GM19025 (cell line): Measurements from ENCODE around the gene SPATA45.

ENCODE experiments used
- ATAC-seq: cut with Tn5 transposase; IDR thresholded peaks from one replicate; pipeline ENCODE4 v1.9.1; 2021; ENCODE audit warnings: mild to moderate bottlenecking, low read depth, moderate library complexity; ENCODE audit not compliant: unreplicated experiment

The SPATA45 gene

DNA sequence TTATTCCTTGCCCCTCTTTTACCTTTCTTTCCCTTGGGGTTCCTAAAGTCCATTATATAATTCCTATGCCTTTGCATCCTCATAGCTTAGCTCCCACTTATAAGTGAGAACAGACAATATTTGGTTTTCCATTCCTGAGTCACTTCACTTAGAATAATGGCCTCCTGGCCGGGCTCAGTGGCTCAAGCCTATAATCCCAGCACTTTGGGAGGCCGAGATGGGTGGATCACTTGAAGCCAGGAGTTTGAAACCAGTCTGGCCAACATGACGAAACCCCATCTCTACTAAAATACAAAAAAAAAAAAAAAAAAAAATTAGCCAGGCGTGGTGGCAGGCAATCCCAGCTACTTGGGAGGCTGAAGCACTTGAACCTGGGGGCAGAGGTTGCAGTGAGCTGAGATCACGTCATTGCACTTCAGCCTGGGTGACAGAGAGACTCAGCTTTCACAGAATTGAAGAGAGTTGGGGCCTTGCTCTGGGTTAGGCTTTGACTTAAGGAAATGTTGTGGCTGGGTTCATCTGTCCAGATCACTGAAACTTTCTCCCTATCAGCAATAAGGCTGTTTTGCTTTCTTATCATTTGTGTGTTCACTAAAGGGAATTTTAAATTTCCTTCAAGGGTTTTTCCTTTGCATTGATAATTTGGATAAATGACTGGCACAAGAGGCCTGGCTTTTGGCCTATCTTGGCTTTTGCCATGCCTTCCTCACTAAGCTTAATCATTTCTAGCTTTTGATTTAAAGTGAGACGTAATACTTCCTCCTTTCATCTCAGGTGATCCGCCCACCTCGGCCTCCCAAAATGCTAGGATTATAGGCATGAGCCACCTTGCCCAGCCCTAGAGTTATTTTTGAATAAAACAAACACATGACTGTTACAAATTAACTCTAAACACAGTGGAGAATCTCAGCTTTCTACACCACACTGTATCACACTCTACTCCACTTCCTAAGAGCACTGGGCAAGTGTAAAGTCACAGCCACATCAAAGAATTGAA is 13.9 kb downstream of the SPATA45 start:
- ATAC-seq, result peak; percentile 84

GRCh38 chr1:212828395-212828794 is 19.1 kb downstream of the SPATA45 start:
- no peak for ATAC-seq

- no peak for ATAC-seq
These were observed 19.6 kb downstream of the SPATA45 start for GRCh38 chr1:212827831-212828278.

- ATAC-seq, result no peak
These were observed 20.2 kb downstream of the SPATA45 start for GRCh38 chr1:212827171-212827776.

DNA sequence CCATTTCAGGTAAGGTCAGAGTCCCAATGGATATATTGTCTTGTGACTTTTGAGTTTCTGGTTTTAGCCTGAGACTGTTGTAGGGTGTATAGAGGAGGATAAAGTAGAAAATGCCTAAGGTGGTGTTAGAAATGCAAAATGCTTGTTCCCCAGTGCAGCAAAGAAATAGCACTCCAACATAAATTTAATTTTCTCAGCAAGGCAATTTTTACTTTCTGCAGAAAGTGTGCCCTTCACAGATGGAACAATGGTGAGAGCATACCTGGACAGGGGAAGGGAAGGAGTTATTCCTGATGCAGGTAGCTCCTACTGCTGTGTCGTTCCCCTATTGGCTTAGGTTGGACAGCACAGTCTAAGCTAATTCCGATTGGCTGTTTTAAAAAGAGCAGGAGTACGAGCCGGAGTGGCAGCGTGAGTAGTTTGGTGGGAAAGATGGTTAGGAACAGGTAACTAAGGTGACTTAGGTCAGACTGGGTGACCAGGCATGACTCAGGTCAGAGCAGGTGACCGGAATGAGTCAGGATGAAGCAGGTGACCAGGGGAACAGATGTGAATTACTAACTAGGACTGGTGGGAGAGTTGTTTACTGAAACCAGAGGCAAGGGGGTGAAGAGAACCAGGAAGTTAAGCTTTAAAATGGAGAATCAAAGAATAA is 21.5 kb downstream of the SPATA45 start:
- ATAC-seq, result no peak

GRCh38 chr1:212824201-212824600 is 23.2 kb downstream of the SPATA45 start:
- ATAC-seq, result no peak

GRCh38 chr1:212822956-212823355 is 24.5 kb downstream of the SPATA45 start:
- no peak for ATAC-seq

- no peak for ATAC-seq
These were observed 26.5 kb downstream of the SPATA45 start for GRCh38 chr1:212820969-212821368.

DNA sequence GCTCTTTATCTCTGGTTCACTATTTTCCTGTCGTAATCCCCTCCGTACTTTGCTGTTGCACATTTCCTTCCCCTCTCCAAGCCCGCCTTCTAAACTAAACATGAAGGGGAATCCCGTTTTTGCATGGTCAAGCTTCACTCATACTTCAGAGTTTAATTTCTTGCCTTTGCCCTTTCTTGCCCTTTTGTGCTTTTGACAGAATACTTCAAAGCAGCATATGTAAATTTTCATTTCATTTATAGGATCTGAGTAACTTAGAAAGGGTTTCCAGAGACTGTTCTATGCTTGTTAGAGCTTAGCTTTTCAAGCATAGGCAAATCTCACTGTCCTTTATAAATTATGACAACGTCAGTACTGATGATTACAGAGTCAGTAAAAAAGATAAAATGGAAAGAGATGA is 27.7 kb downstream of the SPATA45 start:
- peak; percentile 73 for ATAC-seq

DNA sequence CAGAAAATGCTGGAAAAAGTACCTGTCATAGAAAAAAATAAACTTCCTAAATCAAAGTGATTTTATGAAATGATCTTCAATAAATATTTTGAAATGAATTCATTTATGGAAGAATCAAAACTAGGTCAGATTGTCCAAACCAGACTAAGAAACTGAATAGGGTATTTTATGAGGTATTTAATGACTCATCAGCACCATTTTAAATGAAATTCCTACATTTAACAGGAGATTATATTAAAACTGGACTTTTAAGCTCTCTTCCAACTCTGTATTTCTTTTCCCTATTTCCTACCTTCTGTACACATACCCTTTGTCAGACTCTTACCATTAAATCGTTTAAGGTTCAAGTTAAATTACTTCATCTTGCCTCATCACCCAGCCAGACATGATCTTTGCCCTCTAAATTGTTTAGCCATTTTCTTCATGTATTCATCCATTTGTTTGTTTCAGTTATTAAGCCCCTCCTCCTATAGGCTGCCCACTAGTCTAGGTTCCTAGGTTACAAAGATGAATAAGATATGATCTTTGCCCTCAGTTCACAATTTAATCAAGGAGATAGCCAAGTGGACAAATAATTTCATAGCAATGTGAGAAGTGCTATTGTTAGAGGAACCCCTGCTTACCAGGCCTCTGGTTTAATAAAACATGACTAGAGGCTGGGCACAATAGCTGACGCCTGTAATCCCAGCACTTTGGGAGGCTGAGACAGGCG is 30.7 kb downstream of the SPATA45 start:
- ATAC-seq, result no peak

DNA sequence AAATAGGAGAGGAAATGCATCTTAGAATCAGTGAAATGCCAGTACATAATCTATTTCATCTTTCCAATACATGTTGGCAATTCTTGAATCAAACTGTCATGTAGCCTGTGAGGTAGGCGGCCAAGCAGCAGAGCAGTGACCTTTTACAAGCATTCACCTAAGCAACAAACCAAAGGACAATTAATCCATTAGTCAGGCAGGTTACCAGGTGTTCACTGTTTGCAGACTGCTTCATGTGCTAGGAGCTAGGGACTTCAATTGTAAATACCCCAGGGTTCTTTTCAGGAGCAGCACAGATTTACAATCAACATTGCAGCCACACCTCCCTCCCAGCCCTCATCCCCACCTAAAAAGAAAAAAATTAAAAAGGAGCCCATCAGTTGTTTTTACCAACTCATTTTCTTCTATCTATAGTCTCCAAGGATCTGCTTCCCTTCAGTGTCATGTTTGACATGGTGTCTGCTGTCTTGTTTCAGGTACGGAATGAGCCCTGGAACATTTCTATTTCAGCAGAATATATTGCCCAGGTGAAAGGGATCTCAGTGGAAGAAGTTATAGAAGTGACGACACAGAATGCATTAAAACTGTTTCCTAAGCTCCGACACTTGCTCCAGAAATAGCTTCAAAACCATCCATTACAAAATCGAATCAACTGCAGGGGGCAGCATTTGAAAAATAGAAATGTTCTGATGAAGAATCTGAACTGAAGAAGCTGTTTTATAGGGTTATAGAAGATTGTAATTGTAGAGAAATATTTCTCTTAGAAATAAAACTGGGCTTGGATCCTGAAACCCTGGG is 32.7 kb downstream of the SPATA45 start:
- ATAC-seq, result no peak

DNA sequence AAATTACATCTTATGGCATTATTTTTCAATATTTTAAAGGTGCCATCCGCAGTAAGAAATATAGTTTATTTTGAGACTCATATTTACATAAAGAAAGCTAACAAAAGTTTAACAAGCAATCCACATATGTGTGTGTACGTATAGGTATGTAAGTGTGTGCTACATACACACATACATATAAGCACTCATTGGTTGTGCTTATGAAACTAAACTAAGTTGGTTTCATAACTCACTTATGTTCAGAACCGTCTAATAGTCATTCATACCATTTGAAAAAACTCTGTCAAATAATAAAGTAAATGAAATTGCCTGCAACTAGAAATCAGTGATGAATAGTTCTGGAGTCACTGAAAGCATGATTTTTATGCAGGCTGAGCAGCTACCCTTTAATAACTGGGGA is 41.7 kb downstream of the SPATA45 start:
- ATAC-seq, result no peak

- ATAC-seq, result no peak
These were observed 49.8 kb downstream of the SPATA45 start for GRCh38 chr1:212797681-212798080.

DNA sequence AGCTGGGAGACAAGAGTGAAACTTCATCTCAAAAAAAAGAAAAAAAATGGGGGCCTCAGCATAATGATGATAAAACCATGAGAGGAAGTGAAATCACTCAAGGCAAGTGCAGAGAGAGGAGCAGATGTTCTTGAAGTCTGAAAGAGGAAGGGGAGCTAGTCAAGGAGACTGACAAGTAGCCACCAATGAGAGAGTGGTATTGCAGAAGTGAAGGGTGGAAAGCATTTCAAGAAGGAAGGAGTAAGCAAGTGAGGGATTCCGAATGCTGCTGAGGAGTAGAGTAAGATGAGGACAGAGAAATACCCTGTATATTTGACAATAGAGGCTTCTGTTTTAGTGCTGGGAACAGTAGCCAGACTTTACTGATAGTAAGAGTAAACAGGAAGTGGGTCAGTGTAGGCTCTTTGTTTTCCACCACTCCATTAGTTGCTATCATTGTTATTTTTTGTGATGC is 52.9 kb downstream of the SPATA45 start:
- peak; percentile 69 for ATAC-seq

GRCh38 chr1:212792396-212792908 is 55.0 kb downstream of the SPATA45 start:
- no peak for ATAC-seq

GRCh38 chr1:212791676-212792395 is 55.6 kb downstream of the SPATA45 start, which contains the start of the genes NSL1 and TATDN3:
TSS of gene NSL1 (minus strand) at chr1:212791777. CDS start at chr1:212791763, 14 bp downstream.
TSS of gene TATDN3 (plus strand) at chr1:212791894. CDS start at chr1:212791922, 28 bp downstream.
- ATAC-seq, result peak; percentile 62

DNA sequence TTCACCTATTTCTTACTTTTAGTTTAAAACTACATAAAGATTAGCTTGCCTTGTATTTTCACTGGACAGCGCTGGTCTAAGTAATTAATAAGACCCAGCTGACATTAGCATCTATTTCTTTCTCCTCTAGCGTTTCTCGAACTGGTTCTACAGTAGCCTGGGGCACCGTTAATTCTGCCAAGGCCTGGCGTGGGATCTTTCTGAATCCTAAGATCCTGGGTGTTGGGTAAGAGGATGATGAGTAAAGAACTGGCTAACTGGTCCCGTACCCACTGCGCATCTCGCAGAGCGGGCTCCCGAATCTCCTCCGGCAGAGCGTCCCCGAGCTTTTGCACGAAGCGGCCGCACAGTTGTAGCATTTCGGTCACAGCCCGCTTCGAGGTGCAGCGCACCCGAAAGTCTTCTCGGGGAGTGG is 56.2 kb downstream of the SPATA45 start:
- peak; percentile 31 for ATAC-seq

- ATAC-seq, result no peak
These were observed 61.6 kb downstream of the SPATA45 start for GRCh38 chr1:212785871-212786270.
